Suprapubic skin (tissue), 4 donors: ENCODE data around the gene GFI1B. TPM values are rescaled to one million over a fixed set of nuclear protein-coding genes. Genes with fewer than 3 reads are reported as not detected.
"Not testable (repeated sequence)": the region's sequence is repeated elsewhere in the genome, so short reads cannot be mapped to it uniquely, and the experiment has no call there.

Experiments
- DNase-seq, 2 donors: peaks; one replicate each; pipeline ENCODE4 v3.0.0-alpha.2; 2019; ENCODE audit warnings: low spot score in 2 of 2
- H3K27ac ChIP-seq: fragments of 200-600 bp; sonication (generic); one replicate; pipeline ENCODE4 v1.5.1; 2019
- H3K27me3 ChIP-seq: fragments of 200-600 bp; sonication (generic); one replicate; pipeline ENCODE4 v1.5.1; 2019
- H3K36me3 ChIP-seq: fragments of 200-600 bp; sonication (generic); one replicate; pipeline ENCODE4 v1.5.1; 2019
- H3K4me1 ChIP-seq: fragments of 200-600 bp; sonication (generic); one replicate; pipeline ENCODE4 v1.5.1; 2019
- H3K4me3 ChIP-seq: fragments of 200-600 bp; sonication (generic); one replicate; pipeline ENCODE4 v1.5.1; 2019; ENCODE audit warnings: mild to moderate bottlenecking
- H3K9me3 ChIP-seq: fragments of 200-600 bp; sonication (generic); one replicate; pipeline ENCODE4 v1.5.1; 2019
- EP300 ChIP-seq: sonication (generic); formaldehyde crosslinking; IDR thresholded peaks from one replicate; pipeline ENCODE4 v1.6.1; 2017; ENCODE audit warnings: antibody characterized with exemption
- POLR2A ChIP-seq, 2 donors: fragments of 450-650 bp; IDR thresholded peaks; one replicate each; pipeline ENCODE4 v1.6.1; 2017; ENCODE audit warnings: antibody characterized with exemption in 2 of 2, mild to moderate bottlenecking in 2 of 2, moderate library complexity in 2 of 2
- POLR2AphosphoS5 ChIP-seq, 3 donors: sonication (generic); formaldehyde crosslinking; IDR thresholded peaks; one replicate each; pipeline ENCODE4 v1.6.1; 2017; ENCODE audit warnings: antibody characterized with exemption in 3 of 3
- WGBS: methylation state at CpG from one replicate; pipeline ENCODE4 v1.1.5; 2018; 5-methylcytosine and 5-hydroxymethylcytosine counted together
- total RNA-seq, 4 donors: library from RNA; depleted of rRNA; stranded (reverse); fragments of >200 nt; gene quantifications; one replicate each; pipeline ENCODE4 v1.1.0, GENCODE V29; 2016
- TF ChIP-seq, protein P1 (sequence below), 2 donors: fragments of 200-600 bp in 1 of 2; fragments of 450-650 bp in 1 of 2; sonication (generic) in 1 of 2; IDR thresholded peaks; one replicate each; pipeline ENCODE4 v1.5.1; 2016 to 2019; ENCODE audit warnings: antibody characterized with exemption in 2 of 2, mild to moderate bottlenecking in 1 of 2, moderate library complexity in 1 of 2

The GFI1B gene
- total RNA-seq, 4 donors from 2014 or later: not detected

DNA sequence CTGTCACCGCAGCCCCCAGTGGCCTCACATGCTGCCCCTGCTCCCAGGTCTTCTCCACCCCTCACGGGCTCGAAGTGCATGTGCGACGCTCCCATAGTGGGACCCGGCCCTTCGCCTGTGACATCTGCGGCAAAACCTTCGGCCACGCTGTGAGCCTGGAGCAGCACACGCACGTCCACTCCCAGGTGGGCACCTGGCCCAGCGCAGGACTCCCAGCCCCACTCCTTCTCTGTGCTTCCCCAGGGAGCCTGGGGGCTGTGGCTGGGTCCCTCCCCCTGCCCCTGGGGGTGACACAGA is 10.5 kb downstream of the GFI1B start:
- H3K4me3 ChIP-seq: no peak overlapping the region
- H3K4me1 ChIP-seq: peaks cover 18% of the 10 kb centered on the region
- H3K9me3 ChIP-seq: no peaks in the 10 kb centered on the region
- H3K27ac ChIP-seq: no peak overlapping the region
- 100% methylated on average over 3 of the region's 13 CpGs for WGBS
- H3K36me3 ChIP-seq: no peaks in the 10 kb centered on the region
- H3K27me3 ChIP-seq: peaks cover 34% of the 10 kb centered on the region
- peak in 1 of 2 donors; percentile 47 for DNase-seq
- TF ChIP-seq EP300 (no peak), POLR2AphosphoS5 (IDR thresholded peaks at IDR 0.05) (no peak), POLR2A (IDR thresholded peaks at IDR 0.05) (no peak)

DNA sequence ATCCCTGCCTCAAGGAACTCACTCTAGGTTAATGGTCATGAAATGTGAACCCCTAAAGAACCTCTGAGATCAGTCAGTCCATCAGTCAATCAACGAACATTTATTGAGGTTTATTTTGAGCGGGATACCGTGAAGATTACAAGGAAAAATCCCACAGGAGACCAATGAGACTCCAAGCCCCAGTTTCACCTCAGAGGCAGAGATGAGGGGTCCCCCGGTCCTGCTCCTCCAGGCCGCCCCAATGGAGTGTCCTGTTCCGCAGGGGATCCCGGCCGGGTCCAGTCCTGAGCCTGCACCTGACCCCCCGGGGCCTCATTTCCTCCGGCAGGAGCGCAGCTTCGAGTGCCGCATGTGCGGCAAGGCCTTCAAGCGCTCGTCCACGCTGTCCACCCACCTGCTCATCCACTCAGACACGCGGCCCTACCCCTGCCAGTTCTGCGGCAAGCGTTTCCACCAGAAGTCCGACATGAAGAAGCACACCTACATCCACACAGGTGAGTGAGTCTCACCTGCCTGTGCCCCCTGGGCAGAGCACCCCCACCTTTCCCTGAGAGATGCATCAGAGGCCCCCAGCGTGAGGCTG is 11.0 kb downstream of the GFI1B start:
- DNase-seq: no peak
- 83% methylated on average over 13 of the region's 23 CpGs for WGBS
- H3K4me1 ChIP-seq: peaks cover 23% of the 10 kb centered on the region
- H3K9me3 ChIP-seq: no peaks in the 10 kb centered on the region
- H3K27ac ChIP-seq: no peak overlapping the region
- H3K27me3 ChIP-seq: peaks cover 32% of the 10 kb centered on the region
- H3K4me3 ChIP-seq: no peak overlapping the region
- no peaks in the 10 kb centered on the region for H3K36me3 ChIP-seq
- TF ChIP-seq, protein P1, sequence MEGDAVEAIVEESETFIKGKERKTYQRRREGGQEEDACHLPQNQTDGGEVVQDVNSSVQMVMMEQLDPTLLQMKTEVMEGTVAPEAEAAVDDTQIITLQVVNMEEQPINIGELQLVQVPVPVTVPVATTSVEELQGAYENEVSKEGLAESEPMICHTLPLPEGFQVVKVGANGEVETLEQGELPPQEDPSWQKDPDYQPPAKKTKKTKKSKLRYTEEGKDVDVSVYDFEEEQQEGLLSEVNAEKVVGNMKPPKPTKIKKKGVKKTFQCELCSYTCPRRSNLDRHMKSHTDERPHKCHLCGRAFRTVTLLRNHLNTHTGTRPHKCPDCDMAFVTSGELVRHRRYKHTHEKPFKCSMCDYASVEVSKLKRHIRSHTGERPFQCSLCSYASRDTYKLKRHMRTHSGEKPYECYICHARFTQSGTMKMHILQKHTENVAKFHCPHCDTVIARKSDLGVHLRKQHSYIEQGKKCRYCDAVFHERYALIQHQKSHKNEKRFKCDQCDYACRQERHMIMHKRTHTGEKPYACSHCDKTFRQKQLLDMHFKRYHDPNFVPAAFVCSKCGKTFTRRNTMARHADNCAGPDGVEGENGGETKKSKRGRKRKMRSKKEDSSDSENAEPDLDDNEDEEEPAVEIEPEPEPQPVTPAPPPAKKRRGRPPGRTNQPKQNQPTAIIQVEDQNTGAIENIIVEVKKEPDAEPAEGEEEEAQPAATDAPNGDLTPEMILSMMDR (IDR thresholded peaks at IDR 0.05): no peak
- TF ChIP-seq EP300: no peak
- TF ChIP-seq POLR2A (IDR thresholded peaks at IDR 0.05): no peak
- TF ChIP-seq POLR2AphosphoS5 (IDR thresholded peaks at IDR 0.05): no peak

DNA sequence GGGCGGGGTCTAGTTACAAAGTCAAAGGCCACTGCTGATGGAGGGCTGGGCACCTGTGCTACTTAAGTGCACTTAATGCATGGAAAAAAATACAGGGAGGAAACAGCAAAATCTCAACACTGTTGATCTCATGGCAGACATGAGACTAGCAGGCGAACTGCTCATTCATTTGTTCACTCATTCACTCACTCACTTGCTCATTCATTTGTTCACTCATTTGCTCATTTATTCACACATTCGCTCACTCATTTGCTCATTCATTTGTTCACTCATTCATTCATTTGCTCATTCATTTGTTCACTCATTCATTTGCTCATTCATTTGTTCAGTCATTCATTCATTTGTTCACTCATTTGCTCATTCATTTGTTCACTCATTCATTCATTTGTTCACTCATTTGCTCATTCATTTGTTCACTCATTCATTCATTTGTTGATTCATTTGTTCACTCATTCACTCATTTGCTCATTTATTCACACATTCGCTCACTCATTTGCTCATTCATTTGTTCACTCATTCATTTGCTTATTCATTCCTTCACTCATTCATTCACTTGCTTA is 11.6 kb downstream of the GFI1B start:
- 77% methylated on average over 4 of the region's 4 CpGs for WGBS
- H3K27me3 ChIP-seq: peaks cover 32% of the 10 kb centered on the region

DNA sequence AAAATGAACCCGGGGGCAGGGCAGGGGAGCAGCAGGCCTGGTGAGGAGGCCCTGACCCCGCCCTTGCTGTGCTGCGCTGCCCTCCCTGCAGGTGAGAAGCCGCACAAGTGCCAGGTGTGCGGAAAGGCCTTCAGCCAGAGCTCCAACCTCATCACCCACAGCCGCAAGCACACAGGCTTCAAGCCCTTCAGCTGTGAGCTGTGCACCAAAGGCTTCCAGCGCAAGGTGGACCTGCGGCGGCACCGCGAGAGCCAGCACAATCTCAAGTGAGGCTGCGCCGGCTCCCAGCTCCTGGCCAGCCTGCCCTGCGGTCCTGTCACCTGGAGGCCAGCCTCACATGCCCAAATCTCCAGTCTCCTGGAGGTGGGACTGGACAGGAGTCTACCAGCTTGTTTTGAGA is 12.3 kb downstream of the GFI1B start:
- Histone ChIP-seq H3K27ac (no peak overlapping the region), H3K27me3 (peaks cover 28% of the 10 kb centered on the region)
- WGBS: 80% methylated on average over 2 of the region's 14 CpGs

More for the DNA sequence above, 11.6 kb downstream of the GFI1B start:
- H3K9me3 ChIP-seq, DNase-seq, H3K27ac ChIP-seq, H3K4me3 ChIP-seq, H3K36me3 ChIP-seq: not testable (repeated sequence)
- peaks cover 29% of the 10 kb centered on the region for H3K4me1 ChIP-seq

DNA sequence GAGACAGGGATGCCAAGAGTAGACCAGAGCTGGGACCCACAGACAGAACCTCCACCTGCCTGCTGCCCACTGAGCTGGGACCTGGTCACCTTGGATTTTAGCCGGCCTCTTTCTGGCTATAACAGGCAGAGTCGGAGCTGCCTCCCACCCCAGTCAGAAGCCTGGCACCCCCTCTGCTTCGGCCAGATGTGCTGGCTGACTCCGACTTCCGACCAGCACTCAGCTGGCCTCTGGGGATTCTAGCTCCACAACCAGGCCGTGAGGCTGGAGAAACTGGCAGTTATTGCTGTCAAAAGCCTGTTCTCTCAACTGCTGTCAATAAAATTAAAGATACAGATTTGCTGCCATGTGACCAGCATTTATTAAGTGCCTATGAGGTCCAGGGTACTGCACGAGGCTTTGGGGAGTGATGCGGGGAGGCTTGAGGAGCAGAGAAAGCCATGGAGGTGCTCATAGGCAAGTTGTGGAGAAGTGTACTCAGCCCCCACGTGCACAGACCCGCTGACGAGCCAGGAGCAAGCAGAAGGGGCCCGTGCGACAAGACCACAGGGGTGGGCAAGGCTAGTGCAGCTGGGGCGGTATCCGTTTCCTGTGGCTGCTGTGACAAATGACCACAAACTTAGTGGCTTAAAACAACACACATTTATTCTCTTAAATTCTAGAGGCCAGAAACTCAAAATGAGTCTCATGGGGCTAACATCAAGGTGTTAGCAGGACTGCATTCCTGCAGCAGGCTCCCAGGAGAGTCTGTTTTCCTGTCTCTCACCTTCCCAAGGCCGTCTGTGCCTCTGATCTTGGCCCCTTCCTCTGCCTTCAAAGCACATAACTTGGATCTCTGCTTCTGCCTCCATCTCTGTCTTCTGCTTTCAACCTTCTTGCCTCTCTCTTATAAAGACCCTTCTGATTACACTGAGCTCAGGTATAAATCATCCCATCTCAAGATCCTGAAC is 13.1 kb downstream of the GFI1B start:
- 53% methylated on average over 14 of the region's 16 CpGs for WGBS
- H3K36me3 ChIP-seq: no peaks in the 10 kb centered on the region
- no peaks in the 10 kb centered on the region for H3K9me3 ChIP-seq
- no peak for DNase-seq
- no peak overlapping the region for H3K27ac ChIP-seq
- no peak overlapping the region for H3K4me3 ChIP-seq
- TF ChIP-seq POLR2A (IDR thresholded peaks at IDR 0.05): no peak
- TF ChIP-seq POLR2AphosphoS5 (IDR thresholded peaks at IDR 0.05): no peak
- no peak for TF ChIP-seq EP300
- TF ChIP-seq, protein P1 (IDR thresholded peaks at IDR 0.05): no peak
- H3K27me3 ChIP-seq: peaks cover 32% of the 10 kb centered on the region
- peaks cover 26% of the 10 kb centered on the region for H3K4me1 ChIP-seq

More for the DNA sequence above, 12.3 kb downstream of the GFI1B start:
- no peaks in the 10 kb centered on the region for H3K9me3 ChIP-seq
- peaks cover 31% of the 10 kb centered on the region for H3K4me1 ChIP-seq
- no peak overlapping the region for H3K4me3 ChIP-seq
- TF ChIP-seq EP300: no peak
- no peak for TF ChIP-seq POLR2AphosphoS5 (IDR thresholded peaks at IDR 0.05)
- TF ChIP-seq POLR2A (IDR thresholded peaks at IDR 0.05): no peak
- TF ChIP-seq, protein P1 (IDR thresholded peaks at IDR 0.05): no peak
- DNase-seq: no peak
- no peaks in the 10 kb centered on the region for H3K36me3 ChIP-seq

DNA sequence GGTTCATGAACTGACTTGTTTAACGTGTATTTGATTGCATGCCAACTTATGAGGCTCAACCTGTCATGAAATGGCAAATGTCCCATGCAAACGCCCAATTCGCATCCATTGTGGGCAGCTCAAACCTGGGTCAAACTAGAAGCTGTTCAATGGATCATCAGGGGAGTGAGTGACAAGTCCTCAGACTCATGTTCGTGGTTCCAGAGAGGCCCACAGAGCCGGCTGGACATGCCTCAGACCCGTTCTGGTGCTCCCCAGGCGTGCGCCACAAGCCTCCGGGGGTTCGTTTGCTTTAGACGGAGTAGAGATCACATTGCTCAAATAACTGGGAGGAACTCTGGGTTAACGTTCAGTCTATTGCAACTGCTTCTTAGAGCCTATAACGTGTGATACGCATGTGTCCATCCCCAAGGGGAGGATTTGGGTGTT is 15.0 kb downstream of the GFI1B start:
- peak overlapping the region; percentile 75 for H3K27ac ChIP-seq
- peaks cover 32% of the 10 kb centered on the region for H3K27me3 ChIP-seq
- no peaks in the 10 kb centered on the region for H3K9me3 ChIP-seq
- 57% methylated on average over 14 of the region's 14 CpGs for WGBS
- peaks cover 23% of the 10 kb centered on the region for H3K4me1 ChIP-seq
- DNase-seq: no peak
- TF ChIP-seq POLR2A (IDR thresholded peaks at IDR 0.05) (no peak), EP300 (no peak), POLR2AphosphoS5 (IDR thresholded peaks at IDR 0.05) (no peak)
- TF ChIP-seq, protein P1 (IDR thresholded peaks at IDR 0.05): no peak
- H3K36me3 ChIP-seq: no peaks in the 10 kb centered on the region
- no peak overlapping the region for H3K4me3 ChIP-seq
